ENCODE results near the gene PLPPR4. TPM values are rescaled to one million over a fixed set of nuclear protein-coding genes. Genes with fewer than 3 reads are reported as not detected.

Gene PLPPR4
- polyA plus RNA-seq, 1 of the 3 experiments (the other 2 are of a cell fraction): 0.61 TPM

- CTCF ChIA-PET: no interaction called here
- Histone ChIP-seq H3K27ac (ENCODE audit: low read depth in 2 of 2, low read length in 1 of 2) (no peak overlapping the region), H3K9me2 (no peaks in the 10 kb centered on the region), H3K9me3 (no peaks in the 10 kb centered on the region), H3K36me3 (replicated peaks in 1 of 2; ENCODE audit: control insufficient read depth in 1 of 2, insufficient read depth in 2 of 2, low read length in 1 of 2) (no peaks in the 10 kb centered on the region), H3K4me2 (no peak overlapping the region), H3K9ac (no peak overlapping the region), H4K20me1 (ENCODE audit: insufficient read depth) (no peaks in the 10 kb centered on the region), H3K27me3 (ENCODE audit: insufficient read depth) (no peaks in the 10 kb centered on the region), H2AFZ (ENCODE audit: low read depth) (no peak overlapping the region), H3F3A (replicated peaks; ENCODE audit: insufficient read depth) (no peaks in the 10 kb centered on the region), H3K79me2 (ENCODE audit: insufficient read depth) (no peaks in the 10 kb centered on the region), H3K4me1 (ENCODE audit: control insufficient read depth in 1 of 2, insufficient read depth in 2 of 2, low read depth in 1 of 2, low read length in 1 of 2) (peaks cover 0 to 6% of the 10 kb centered on the region in 2 experiments; a peak in 1 of 4 replicates), H3K4me3 (ENCODE audit: low read depth in 2 of 2, low read length in 1 of 2) (no peak overlapping the region)
- TF ChIP-seq EZH2phosphoT487 (IDR thresholded peaks at IDR 0.05; ENCODE audit: borderline replicate concordance, low read depth): no peak
- TF ChIP-seq RCOR1 (IDR thresholded peaks at IDR 0.05; ENCODE audit: low read length): no peak
- TF ChIP-seq RXRA (IDR thresholded peaks at IDR 0.05; ENCODE audit: borderline replicate concordance, low read depth): no peak
- no peak for TF ChIP-seq RFX5 (IDR thresholded peaks at IDR 0.05; ENCODE audit: low read length)
- TF ChIP-seq FOXM1 (IDR thresholded peaks at IDR 0.05; ENCODE audit: low read depth): no peak
- TF ChIP-seq POLR2AphosphoS5 (IDR thresholded peaks at IDR 0.05; ENCODE audit: low read depth, low read length): no peak
- TF ChIP-seq CTCF (IDR thresholded peaks at IDR 0.05): no peak
- TF ChIP-seq EP300 (IDR thresholded peaks at IDR 0.05; ENCODE audit: borderline replicate concordance in 1 of 2, low read depth in 1 of 2, low read length in 1 of 2): no peak
- TF ChIP-seq MAX (IDR thresholded peaks at IDR 0.05; ENCODE audit: low read depth): no peak
- no peak for TF ChIP-seq SIN3A (IDR thresholded peaks at IDR 0.05; ENCODE audit: borderline replicate concordance, low read depth, low read length)
- TF ChIP-seq JUND (IDR thresholded peaks at IDR 0.05): no peak
- DNase-seq: no peak
- POLR2A ChIA-PET: no interaction called here
- 46% methylated on average over 2 of the region's 2 CpGs for WGBS (ENCODE audit: low lambda C conversion rate)
These were observed 82.9 kb downstream of the PLPPR4 start for GRCh38 chr1:99347041-99347684.

- Histone ChIP-seq H4K20me1 (ENCODE audit: insufficient read depth) (no peaks in the 10 kb centered on the region), H3K4me1 (ENCODE audit: control insufficient read depth in 1 of 2, insufficient read depth in 2 of 2, low read depth in 1 of 2, low read length in 1 of 2) (peaks cover 0 to 6% of the 10 kb centered on the region in 2 experiments; a peak in 1 of 4 replicates), H3K36me3 (replicated peaks in 1 of 2; ENCODE audit: control insufficient read depth in 1 of 2, insufficient read depth in 2 of 2, low read length in 1 of 2) (no peaks in the 10 kb centered on the region), H3K4me2 (no peak overlapping the region), H3F3A (replicated peaks; ENCODE audit: insufficient read depth) (no peaks in the 10 kb centered on the region), H3K9me3 (no peaks in the 10 kb centered on the region), H3K9ac (no peak overlapping the region), H3K27ac (ENCODE audit: low read depth in 2 of 2, low read length in 1 of 2) (no peak overlapping the region), H3K27me3 (ENCODE audit: insufficient read depth) (no peaks in the 10 kb centered on the region), H3K9me2 (no peaks in the 10 kb centered on the region), H3K4me3 (ENCODE audit: low read depth in 2 of 2, low read length in 1 of 2) (no peak overlapping the region), H2AFZ (ENCODE audit: low read depth) (no peak overlapping the region), H3K79me2 (ENCODE audit: insufficient read depth) (no peaks in the 10 kb centered on the region)
- CTCF ChIA-PET: interaction anchor here (0.7 kb wide), 1 partner anchor 19 kb away, joined by 3 read pairs; no protein-coding TSS in a partner anchor
- POLR2A ChIA-PET: no interaction called here
- TF ChIP-seq JUND (IDR thresholded peaks at IDR 0.05): no peak
- no peak for TF ChIP-seq PBX3 (IDR thresholded peaks at IDR 0.05)
- no peak for TF ChIP-seq GABPA (IDR thresholded peaks at IDR 0.05; ENCODE audit: low read depth)
- no peak for TF ChIP-seq MXI1 (IDR thresholded peaks at IDR 0.05; ENCODE audit: low read depth, low read length)
- no peak for TF ChIP-seq EP300 (IDR thresholded peaks at IDR 0.05; ENCODE audit: borderline replicate concordance in 1 of 2, low read depth in 1 of 2, low read length in 1 of 2)
- TF ChIP-seq USF1 (IDR thresholded peaks at IDR 0.05; ENCODE audit: borderline replicate concordance, low read depth): no peak
- TF ChIP-seq RXRA (IDR thresholded peaks at IDR 0.05; ENCODE audit: borderline replicate concordance, low read depth): no peak
- TF ChIP-seq SMC3 (IDR thresholded peaks at IDR 0.05; ENCODE audit: low read depth, low read length): no peak
- WGBS (ENCODE audit: low lambda C conversion rate): 35% methylated on average over 5 of the region's 5 CpGs
- no peak for DNase-seq
These were observed 84.3 kb downstream of the PLPPR4 start for GRCh38 chr1:99348397-99349132.
